Measurements from ENCODE around the gene CFAP20DC.

GRCh38 chr3:58829321-58830000 lies 220.4 kb downstream of the CFAP20DC start:
- no peak for TF ChIP-seq EZH2 (optimal IDR thresholded peaks at IDR 0.05; ENCODE audit: low read depth, low read length)
- no peak for TF ChIP-seq CTCF (IDR thresholded peaks at IDR 0.05; ENCODE audit: low read length)
